ENCODE results near the gene RAB11FIP3. TPM values are rescaled to one million over a fixed set of nuclear protein-coding genes. Genes with fewer than 3 reads are reported as not detected.

Gene RAB11FIP3
- total RNA-seq, 2 experiments from 2014 or later, result 29.0 to 51.2 TPM

GRCh38 chr16:537415-538335 is 112.2 kb downstream of the RAB11FIP3 start:
- POLR2A ChIA-PET, result no interaction called here
- no TSS peak for BruUV-seq (replicated peaks)
- peaks cover 3% of the 10 kb centered on the region; the same call in 1 of the 2 replicates for H3K79me2 ChIP-seq (ENCODE audit: insufficient read depth, low read depth, low read length)

GRCh38 chr16:539901-540530 is 114.6 kb downstream of the RAB11FIP3 start:
- intact Hi-C loops (cut with micrococcal nuclease; ENCODE audit: unreplicated experiment), result no loop called here
- Histone ChIP-seq H3K4me2 (ENCODE audit: low read length) (no peak overlapping the region), H4K20me1 (ENCODE audit: insufficient read depth, low read length) (no peaks in the 10 kb centered on the region), H2AFZ (ENCODE audit: low read length) (no peak overlapping the region), H3K4me1 (ENCODE audit: insufficient read depth, low read length, poor library complexity, severe bottlenecking) (no peaks in the 10 kb centered on the region), H3K4me3 (ENCODE audit: low read depth, low read length, poor library complexity, severe bottlenecking) (no peak overlapping the region), H3K27ac (ENCODE audit: low read depth, low read length, poor library complexity, severe bottlenecking) (no peak overlapping the region), H3K9me3 (ENCODE audit: low read length) (no peaks in the 10 kb centered on the region), H3K79me2 (ENCODE audit: insufficient read depth, low read depth, low read length) (peaks cover 3% of the 10 kb centered on the region; the same call in 1 of the 2 replicates), H3K9me2 (ENCODE audit: insufficient read depth, low read length) (no peaks in the 10 kb centered on the region), H3K36me3 (ENCODE audit: insufficient read depth, low read length) (peaks cover 30% of the 10 kb centered on the region)
- CTCF ChIA-PET (ENCODE audit: unreplicated experiment), result no interaction called here
- no peak for TF ChIP-seq CTCF (conservative IDR thresholded peaks at IDR 0.05; ENCODE audit: low read length)
- TF ChIP-seq EZH2phosphoT487 (IDR thresholded peaks at IDR 0.05; ENCODE audit: borderline replicate concordance, low read depth, low read length), result no peak
- no TSS peak for BruUV-seq (replicated peaks)
- POLR2A ChIA-PET, result interaction anchor here (0.6 kb wide), 1 partner anchor 427 kb away, joined by 3 read pairs; no protein-coding TSS in a partner anchor
- DNase-seq (ENCODE audit: low spot score), result no peak

More at GRCh38 chr16:537415-538335, 112.2 kb downstream of the RAB11FIP3 start:
- H3K4me1 ChIP-seq (ENCODE audit: insufficient read depth, low read length, poor library complexity, severe bottlenecking), result no peaks in the 10 kb centered on the region
- no peaks in the 10 kb centered on the region for H3K9me3 ChIP-seq (ENCODE audit: low read length)
- TF ChIP-seq EZH2phosphoT487 (IDR thresholded peaks at IDR 0.05; ENCODE audit: borderline replicate concordance, low read depth, low read length) (no peak), CTCF (conservative IDR thresholded peaks at IDR 0.05; ENCODE audit: low read length) (no peak)
- H3K4me2 ChIP-seq (ENCODE audit: low read length), result no peak overlapping the region
- H2AFZ ChIP-seq (ENCODE audit: low read length), result no peak overlapping the region
- no peak overlapping the region for H3K4me3 ChIP-seq (ENCODE audit: low read depth, low read length, poor library complexity, severe bottlenecking)
- no peak overlapping the region for H3K27ac ChIP-seq (ENCODE audit: low read depth, low read length, poor library complexity, severe bottlenecking)
- no peaks in the 10 kb centered on the region for H4K20me1 ChIP-seq (ENCODE audit: insufficient read depth, low read length)
- CTCF ChIA-PET (ENCODE audit: unreplicated experiment), result interaction anchor here (0.6 kb wide), 1 partner anchor 40 kb away, joined by 4 read pairs; no protein-coding TSS in a partner anchor
- H3K36me3 ChIP-seq (ENCODE audit: insufficient read depth, low read length), result peaks cover 23% of the 10 kb centered on the region
- DNase-seq (ENCODE audit: low spot score), result no peak
- intact Hi-C loops (cut with micrococcal nuclease; ENCODE audit: unreplicated experiment), result no loop called here
- H3K9me2 ChIP-seq (ENCODE audit: insufficient read depth, low read length), result no peaks in the 10 kb centered on the region

All from OCI-LY7 (cell line).